Activated naive CD8-positive, alpha-beta T cell treated with anti-CD3 and anti-CD28 coated beads, Interleukin-2, amount 50 U/mL, for 24 hours (primary cell): ENCODE data around the gene MAZ.

Source experiments
- ATAC-seq: fragments of 150-1000 bp; cut with Tn5 transposase; one replicate; pipeline ENCODE4 v1.10.0; 2021
- DNase-seq: peaks from one replicate; pipeline ENCODE4 v3.0.0; 2021
- H3K27ac Mint-ChIP-seq: one replicate; pipeline ENCODE4 v1.8.0; 2021; ENCODE audit warnings: mild to moderate bottlenecking, mixed read lengths
- H3K27me3 Mint-ChIP-seq: one replicate; pipeline ENCODE4 v1.8.0; 2021; ENCODE audit warnings: mixed read lengths
- H3K36me3 Mint-ChIP-seq: one replicate; pipeline ENCODE4 v1.8.0; 2021; ENCODE audit warnings: low read depth, mixed read lengths
- H3K4me1 Mint-ChIP-seq: one replicate; pipeline ENCODE4 v1.8.0; 2021; ENCODE audit warnings: mixed read lengths
- H3K4me3 Mint-ChIP-seq: one replicate; pipeline ENCODE4 v1.8.0; 2021; ENCODE audit warnings: mild to moderate bottlenecking, moderate library complexity, mixed read lengths
- H3K9me3 Mint-ChIP-seq: one replicate; pipeline ENCODE4 v1.8.0; 2021; ENCODE audit warnings: mixed read lengths

Gene MAZ

DNA sequence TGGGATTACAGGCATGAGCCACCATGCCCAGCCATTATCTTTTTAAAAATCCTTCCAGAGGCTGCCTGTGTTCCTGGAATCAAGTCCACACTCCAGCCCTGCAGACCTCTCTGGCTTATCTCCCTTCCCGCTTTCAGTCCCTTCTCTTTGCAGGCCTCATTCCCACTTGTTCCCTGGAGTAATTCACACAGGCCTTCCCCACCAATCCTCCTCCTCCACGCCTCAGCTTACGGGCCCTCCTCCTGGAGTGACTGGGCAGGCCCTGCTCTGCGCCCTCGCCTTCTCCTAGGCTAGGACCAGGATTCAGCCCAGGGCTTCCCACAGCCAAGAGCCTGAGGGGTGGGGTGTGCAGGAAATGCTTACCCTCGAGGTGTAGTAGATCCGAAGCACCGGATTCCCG lies 53.9 kb downstream of the MAZ start:
- H3K9me3 Mint-ChIP-seq = no peaks in the 10 kb centered on the region
- peaks cover 7% of the 10 kb centered on the region for H3K36me3 Mint-ChIP-seq
- H3K27me3 Mint-ChIP-seq = no peaks in the 10 kb centered on the region
- ATAC-seq = no peak
- H3K4me3 Mint-ChIP-seq = peak overlapping the region; percentile 90
- no peak overlapping the region for H3K27ac Mint-ChIP-seq
- DNase-seq = no peak
- H3K4me1 Mint-ChIP-seq = peaks cover 21% of the 10 kb centered on the region
